Anterior cingulate cortex (tissue), 58 donors: ENCODE data around the gene FAM83G.
"Not testable (repeated sequence)": the region's sequence is repeated elsewhere in the genome, so short reads cannot be mapped to it uniquely, and the experiment has no call there.

ENCODE experiments used
- DNase-seq, 58 donors: peaks; one replicate each; lab custom pipeline; 2025; lab: John Stamatoyannopoulos, UW

Gene FAM83G

DNA sequence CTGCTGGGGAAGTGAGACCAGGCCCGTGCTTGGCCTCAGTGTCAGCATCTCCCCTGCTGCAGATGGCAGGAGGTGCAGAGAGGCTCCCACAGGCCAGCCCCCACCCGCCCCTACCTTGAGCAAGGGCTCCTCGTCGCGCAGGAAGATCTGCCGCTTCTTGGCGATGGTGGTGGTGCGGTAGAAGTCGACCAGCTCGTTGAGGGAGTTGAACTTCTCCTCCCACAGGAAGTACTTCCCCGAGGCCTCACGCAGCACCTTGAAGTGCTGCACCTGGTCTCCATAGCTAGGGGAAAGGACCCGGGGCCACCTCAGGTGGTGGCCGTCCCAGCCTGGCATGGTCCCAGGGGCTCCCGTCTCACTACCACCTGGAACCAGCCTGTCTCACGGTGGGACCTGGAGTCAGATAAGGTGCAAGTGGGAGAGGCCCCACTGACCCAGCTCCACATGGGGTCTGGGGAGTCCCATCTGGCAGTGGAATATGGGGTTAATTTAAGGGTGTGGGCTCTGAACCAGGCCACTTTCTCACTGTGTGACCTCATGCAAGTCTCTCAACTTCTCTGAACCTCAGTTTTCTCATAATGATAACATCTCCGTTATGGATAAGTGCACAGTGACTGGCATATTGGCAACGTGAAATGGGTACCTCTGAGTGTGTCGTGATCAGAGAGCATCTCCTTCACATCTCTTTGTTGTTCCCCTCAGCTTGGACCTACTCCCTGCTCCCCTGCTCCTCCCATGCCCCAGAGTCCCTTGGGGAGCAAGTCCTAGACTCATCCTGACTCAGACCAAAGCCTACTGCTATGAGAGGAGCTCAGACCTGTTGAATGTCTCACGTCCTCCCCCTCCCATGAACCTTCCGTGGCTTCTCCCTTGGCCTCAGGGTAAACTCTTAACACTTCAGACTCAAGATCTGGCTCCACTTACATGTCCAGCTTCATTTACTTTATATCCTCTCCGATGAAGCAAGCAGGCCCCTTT, 19.8 kb upstream of the FAM83G start:
- DNase-seq, result no peak

DNA sequence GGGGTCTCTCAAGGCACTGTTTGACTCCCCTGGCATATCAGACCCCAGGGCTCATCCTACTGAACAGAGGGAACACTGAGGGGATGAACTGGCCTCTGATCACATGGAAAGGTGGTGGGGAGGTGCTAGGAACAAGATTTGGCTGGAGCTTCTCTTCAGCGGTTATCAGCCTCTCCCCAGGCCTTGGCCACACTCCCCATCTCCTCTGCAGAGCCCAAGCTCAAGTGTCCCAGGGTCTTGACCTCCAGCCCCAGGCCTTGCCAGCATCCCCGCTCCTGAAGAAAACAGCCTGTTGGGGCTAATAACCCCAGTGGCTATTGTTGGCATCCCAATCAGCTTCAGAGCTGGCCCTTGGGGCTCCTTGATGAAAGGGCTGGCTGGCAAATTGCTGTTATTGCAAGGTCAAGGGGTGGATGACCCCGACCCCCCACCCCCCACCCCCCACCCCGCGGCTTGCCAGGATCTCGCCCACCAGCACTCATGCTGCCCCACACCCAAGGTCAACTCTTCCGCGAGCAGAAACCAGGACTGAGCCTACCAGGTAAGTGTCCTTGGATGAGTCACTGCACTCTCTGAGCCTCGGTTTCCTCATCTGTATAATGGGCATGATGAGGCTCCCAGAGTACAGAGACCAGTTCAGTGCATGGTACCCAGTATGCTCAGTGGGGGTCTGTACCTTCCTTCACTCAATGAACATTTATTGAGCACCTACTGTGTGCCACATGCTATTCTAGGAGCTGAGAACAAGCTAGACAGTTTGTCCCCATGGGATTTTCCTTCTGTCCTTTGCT, 18.8 kb upstream of the FAM83G start:
- no peak for DNase-seq

- no peak for DNase-seq
Observed at GRCh38 chr17:19022747-19023146, 18.2 kb upstream of the FAM83G start.

GRCh38 chr17:19022128-19022527, 17.6 kb upstream of the FAM83G start:
- no peak for DNase-seq

DNA sequence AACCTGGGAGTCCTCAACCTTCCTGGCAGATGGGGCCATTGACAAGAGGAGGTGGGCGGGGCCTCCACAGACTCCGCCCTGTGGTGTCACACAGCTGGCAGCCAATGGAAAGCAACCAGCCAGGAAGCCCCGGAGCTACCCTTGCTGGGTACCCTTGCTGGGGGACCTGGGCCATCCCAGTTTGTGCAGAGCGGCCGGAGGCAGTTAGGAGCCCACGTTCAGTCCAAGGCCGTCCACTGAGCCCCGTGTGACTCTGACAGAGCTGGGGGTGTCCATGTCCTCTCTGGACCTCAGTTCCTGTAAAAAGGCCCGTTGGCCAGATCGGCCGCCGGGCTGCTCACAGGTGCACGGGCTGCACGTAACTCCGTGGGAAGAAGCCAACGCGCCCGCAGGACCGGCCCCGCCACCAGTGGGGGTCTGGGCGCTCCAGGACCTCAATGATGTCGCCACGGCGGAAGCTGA, 17.1 kb upstream of the FAM83G start:
- DNase-seq, result no peak

DNA sequence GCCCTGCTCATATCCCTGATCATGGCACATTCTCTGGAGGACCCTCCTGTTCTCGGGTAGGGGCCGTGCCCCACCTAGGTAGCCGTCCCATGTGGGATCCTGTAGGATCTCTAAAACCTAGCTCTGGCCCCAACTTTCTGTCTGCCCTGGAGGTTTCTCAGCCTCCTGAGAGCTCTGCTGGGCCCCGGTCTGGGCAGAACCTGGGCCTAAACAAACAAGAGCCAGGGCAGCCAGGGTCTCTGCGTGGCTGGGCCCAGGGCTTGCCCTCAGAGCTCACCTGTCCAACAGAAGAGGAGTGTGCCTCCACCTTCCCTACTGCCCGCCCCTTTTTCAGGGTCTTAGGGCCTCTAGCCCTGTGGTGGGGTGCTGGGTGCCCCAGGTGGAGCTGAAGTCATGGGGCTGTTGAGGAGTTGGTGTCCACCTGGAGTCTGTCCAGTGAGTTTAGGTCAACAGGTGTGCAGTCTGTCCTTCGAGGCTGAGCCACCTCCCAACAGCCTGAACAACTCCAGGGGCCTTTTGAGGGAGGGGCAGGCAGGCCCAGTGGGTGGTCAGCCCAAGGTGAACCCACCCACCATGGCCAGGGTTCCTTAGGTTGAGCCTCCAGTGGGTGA, 16.6 kb upstream of the FAM83G start:
- not testable (repeated sequence) for DNase-seq

DNA sequence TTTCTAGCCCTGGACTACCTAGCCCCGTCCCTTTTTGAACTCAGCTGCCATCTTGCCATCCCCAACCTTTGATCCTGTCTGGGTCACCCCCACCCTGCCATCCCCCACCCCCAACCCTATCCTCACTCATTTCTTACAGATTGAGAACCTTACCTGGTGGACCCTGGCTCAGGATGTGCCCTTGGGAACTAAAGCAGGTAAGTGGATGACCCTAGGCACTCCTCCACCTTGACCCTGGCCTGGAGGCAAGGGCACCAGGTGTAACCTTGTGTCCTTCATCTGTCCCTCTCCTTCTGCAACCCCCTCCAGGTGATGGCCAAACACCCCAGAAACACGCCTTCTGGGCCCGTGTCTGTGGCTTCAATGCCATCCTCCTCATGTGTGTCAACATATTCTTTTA, 15.5 kb upstream of the FAM83G start:
- no peak for DNase-seq

DNA sequence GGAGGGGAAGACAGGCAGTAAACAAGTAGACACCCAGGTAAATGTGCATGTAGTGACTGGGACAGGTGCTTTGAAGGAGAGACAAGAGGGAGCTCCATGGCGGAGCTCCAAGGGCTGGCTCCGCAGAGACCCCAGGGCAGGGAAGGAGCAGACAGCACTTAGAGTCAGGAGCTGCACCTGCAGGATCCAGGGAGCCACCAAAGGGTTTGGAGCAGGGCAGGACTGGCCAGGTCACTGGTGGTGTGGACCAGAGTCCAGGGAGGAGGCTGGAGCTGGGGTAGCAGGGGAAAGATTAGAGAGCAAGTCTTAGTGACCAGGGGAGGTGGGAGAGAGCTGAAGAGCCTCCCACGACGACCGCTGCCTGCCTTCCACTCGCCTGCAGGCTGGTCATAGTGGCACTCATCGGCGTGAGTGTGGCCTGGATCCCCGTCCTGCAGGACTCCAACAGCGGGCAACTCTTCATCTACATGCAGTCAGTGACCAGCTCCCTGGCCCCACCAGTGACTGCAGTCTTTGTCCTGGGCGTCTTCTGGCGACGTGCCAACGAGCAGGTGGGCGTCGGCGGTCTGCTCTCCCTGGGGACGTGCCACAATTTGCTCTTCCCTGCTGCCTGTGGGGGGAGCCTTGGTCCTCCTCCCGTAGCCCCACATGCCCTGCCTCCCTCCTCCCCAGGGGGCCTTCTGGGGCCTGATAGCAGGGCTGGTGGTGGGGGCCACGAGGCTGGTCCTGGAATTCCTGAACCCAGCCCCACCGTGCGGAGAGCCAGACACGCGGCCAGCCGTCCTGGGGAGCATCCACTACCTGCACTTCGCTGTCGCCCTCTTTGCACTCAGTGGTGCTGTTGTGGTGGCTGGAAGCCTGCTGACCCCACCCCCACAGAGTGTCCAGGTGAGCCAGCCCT, 14.7 kb upstream of the FAM83G start:
- DNase-seq, result no peak

GRCh38 chr17:19018600-19018950, 14.0 kb upstream of the FAM83G start:
- DNase-seq, result no peak

GRCh38 chr17:19017804-19018599, 13.4 kb upstream of the FAM83G start:
- DNase-seq, result no peak

- DNase-seq, result no peak
Observed at GRCh38 chr17:19017401-19017800, 12.8 kb upstream of the FAM83G start.

DNA sequence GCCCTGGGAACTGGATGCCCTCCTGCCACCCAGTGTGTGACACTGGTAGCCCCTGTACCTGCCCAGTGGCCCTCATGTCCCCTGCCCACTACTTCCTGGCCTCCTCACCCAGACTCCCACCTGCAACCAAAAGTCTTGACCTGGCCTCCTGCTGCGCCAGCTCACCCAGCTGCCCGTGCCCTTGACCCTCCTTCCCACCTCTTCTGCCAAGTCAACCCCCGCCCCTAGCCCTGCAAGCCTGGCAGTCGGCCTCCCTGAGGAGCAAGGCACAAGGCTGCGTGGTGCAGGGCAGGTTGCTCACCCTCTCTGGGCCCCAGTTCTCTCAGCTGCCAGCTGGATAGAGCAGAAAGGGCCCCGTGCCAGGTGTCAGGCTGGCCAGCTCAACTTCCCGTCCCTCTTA, 12.3 kb upstream of the FAM83G start:
- no peak for DNase-seq

- DNase-seq, result no peak
Observed at GRCh38 chr17:19016297-19016696, 11.7 kb upstream of the FAM83G start.

DNA sequence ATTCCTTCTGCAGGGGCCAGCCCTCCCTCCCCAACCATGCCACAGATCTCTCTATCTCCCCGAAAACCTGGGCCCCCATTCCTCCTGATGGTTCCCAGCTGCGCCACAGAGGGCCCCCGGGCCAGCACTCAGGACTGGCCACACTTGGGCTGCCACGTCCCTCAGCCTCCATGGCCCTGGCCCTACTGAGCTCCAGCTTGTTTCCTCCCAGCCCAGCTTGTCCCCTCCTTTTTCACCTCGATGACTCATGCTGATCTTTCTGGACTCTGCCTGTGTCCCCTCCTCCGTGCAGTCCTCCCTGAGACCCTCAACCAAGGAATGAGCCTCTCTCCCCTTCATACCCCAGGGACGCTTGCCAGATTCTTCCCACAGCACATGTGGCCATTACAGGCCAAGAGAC, 10.9 kb upstream of the FAM83G start:
- no peak for DNase-seq

GRCh38 chr17:19014628-19015215, 10.2 kb upstream of the FAM83G start:
- DNase-seq, result no peak

DNA sequence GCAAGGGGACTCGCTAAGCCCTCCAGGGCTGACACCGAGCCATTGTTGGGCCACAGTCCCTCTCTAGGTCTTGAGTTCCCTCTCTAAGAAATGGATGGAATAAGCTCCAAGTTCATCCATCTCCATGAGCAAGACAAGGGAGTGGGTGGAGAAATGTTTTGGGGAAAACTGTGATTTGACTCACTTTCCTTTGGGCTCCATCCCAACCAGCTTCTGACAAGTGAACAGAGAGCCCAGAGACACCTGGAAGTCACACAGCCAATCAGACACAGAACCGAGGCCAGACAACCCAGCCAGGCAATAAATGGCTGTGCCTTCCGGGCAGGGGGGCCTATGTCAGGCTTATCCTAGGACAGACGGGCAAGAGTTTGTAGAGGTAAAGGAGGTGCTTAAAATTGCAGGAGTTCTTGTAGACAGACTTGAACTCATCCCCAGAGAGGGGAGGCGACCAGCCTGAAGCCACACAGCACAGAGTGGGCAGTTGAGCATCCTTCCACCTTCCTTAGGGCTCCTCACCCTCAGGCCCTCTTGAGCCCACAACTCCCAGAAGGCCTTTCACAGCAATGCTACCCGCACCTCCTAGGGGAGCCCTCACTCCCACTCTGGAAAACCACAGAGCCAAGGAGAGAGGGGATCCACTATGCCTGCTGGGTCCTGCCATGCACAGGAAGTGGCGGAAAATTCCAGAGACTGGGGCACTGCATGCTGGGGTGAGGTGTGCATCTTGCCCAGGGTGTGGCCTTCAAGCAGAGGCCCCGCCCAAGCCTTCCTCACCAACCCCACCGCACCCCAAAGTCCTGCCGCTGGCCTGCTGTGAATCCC, 9.5 kb upstream of the FAM83G start:
- peak in 1 of 58 donors; percentile 26 for DNase-seq

DNA sequence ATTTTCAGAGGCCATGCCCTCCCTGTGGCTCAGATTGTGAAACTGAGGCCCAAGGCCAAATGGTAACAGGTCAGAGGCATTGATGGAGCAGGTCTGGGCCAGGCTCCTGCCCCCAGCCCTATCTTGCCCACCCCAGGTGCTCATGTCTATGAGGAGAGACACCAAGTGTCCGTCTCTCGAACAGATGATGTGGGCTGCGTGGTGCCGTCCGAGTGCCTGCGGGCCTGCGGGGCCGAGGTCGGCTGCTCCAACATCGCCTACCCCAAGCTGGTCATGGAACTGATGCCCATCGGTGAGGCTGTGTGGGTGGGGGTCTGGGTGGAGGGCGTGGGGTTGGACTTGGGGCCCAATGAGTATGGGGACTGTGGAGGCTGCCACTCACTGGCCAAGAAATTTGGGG, 8.7 kb upstream of the FAM83G start:
- no peak for DNase-seq
